A549 (cell line): ENCODE results near the gene DIAPH1. TPM values are rescaled to one million over a fixed set of nuclear protein-coding genes. Genes with fewer than 3 reads are reported as not detected.
A peak's percentile ranks its signal among the peaks of the same experiment; 100 is the strongest.

Experiments
- ATAC-seq, 2 experiments: fragments of 200-7000 bp in 1 of 2; fragments of >200 bp in 1 of 2; cut with Nextera tagmentation in 1 of 2; cut with Tn5 transposase in 1 of 2; 3 replicates each; pipeline versions ENCODE4 v1.8.0 to v1.9.1; 2018 to 2020; ENCODE audit warnings: mild to moderate bottlenecking in 1 of 2, moderate library complexity in 1 of 2
- CTCF ChIA-PET: fragments of 300-600 bp; sonication (Branson Sonifier 250); formaldehyde crosslinking; extraction: SDS; loops from one replicate; lab custom pipeline; 2021; ENCODE audit warnings: antibody characterized with exemption, inconsistent platforms; lab: Yijun Ruan, JAX
- POLR2A ChIA-PET: fragments of 350-600 bp; formaldehyde crosslinking; extraction: SDS; loops from one replicate; lab custom pipeline; 2021; ENCODE audit warnings: antibody characterized with exemption, inconsistent platforms; lab: Yijun Ruan, JAX
- DNase-seq, 2 experiments: peaks; one replicate each; pipeline versions ENCODE4 v3.0.0 to v3.0.0-alpha.2; 2011 to 2016; ENCODE audit warnings: low read depth in 1 of 2, low spot score in 1 of 2
- FAIRE-seq: peaks from 2 replicates; lab custom pipeline; 2011; peaks lifted over from hg19 to GRCh38; lab: Jason Lieb, UNC
- H3K27ac ChIP-seq, 2 experiments: fragments of >200 bp; sonication (Bioruptor Twin); formaldehyde crosslinking; 3 replicates each; pipeline ENCODE4 v1.5.1; 2016 to 2017
- H3K4me1 ChIP-seq: fragments of >200 bp; sonication (Bioruptor Twin); formaldehyde crosslinking; 3 replicates; pipeline ENCODE4 v1.6.1; 2016
- H3K4me2 ChIP-seq: fragments of >200 bp; sonication (Bioruptor Twin); formaldehyde crosslinking; 3 replicates; pipeline ENCODE4 v1.6.1; 2016
- H3K4me3 ChIP-seq: fragments of >200 bp; sonication (Bioruptor Twin); formaldehyde crosslinking; 3 replicates; pipeline ENCODE4 v1.5.1; 2016
- H3K9me3 ChIP-seq: fragments of >200 bp; sonication (Bioruptor Twin); formaldehyde crosslinking; 3 replicates; pipeline ENCODE4 v1.6.1; 2016
- BHLHE40 ChIP-seq: IDR thresholded peaks from 2 replicates; pipeline ENCODE4 v1.6.1; 2012; ENCODE audit warnings: low read depth, low read length, inconsistent platforms
- EHF ChIP-seq: fragments of 250-450 bp; sonication (Bioruptor Pico); IDR thresholded peaks from 2 replicates; pipeline ENCODE4 v1.5.0; 2020; ENCODE audit warnings: mild to moderate bottlenecking
- EHMT2 ChIP-seq: fragments of 200-600 bp; sonication (generic); IDR thresholded peaks from 2 replicates; pipeline ENCODE4 v1.6.1; 2016; ENCODE audit warnings: antibody characterized with exemption, low read depth, mild to moderate bottlenecking, moderate library complexity
- EP300 ChIP-seq, 2 experiments: fragments of >200 bp; sonication (Bioruptor Twin); formaldehyde crosslinking; IDR thresholded peaks; 2 replicates in 1 of 2; 3 replicates in 1 of 2; pipeline ENCODE4 v1.6.1; 2016 to 2017
- FOSL2 ChIP-seq, 2 experiments: fragments of 450-650 bp in 1 of 2; fragments of >200 bp in 1 of 2; sonication (Bioruptor Twin) in 1 of 2; formaldehyde crosslinking; IDR thresholded peaks; 2 replicates each; pipeline versions ENCODE4 v1.5.0 to v1.6.1; 2016 to 2020; ENCODE audit warnings: mild to moderate bottlenecking in 1 of 2, moderate library complexity in 1 of 2
- FOXS1 ChIP-seq: fragments of 250-450 bp; sonication (Bioruptor Pico); IDR thresholded peaks from 2 replicates; pipeline ENCODE4 v1.5.0; 2020; ENCODE audit warnings: mild to moderate bottlenecking, moderate library complexity
- HDAC2 ChIP-seq: fragments of 200-600 bp; sonication (generic); IDR thresholded peaks from 2 replicates; pipeline ENCODE4 v1.6.1; 2016
- HOXA7 ChIP-seq: fragments of 250-450 bp; sonication (Bioruptor Pico); IDR thresholded peaks from 2 replicates; pipeline ENCODE4 v1.5.0; 2020; ENCODE audit warnings: mild to moderate bottlenecking, moderate library complexity
- HOXB13 ChIP-seq: fragments of 250-450 bp; sonication (Bioruptor Pico); IDR thresholded peaks from 2 replicates; pipeline ENCODE4 v1.5.0; 2020; ENCODE audit warnings: low read depth, mild to moderate bottlenecking, moderate library complexity
- JUN ChIP-seq, 2 experiments: fragments of >200 bp; sonication (Bioruptor Twin); formaldehyde crosslinking; IDR thresholded peaks; 2 replicates in 1 of 2; 3 replicates in 1 of 2; pipeline ENCODE4 v1.6.1; 2016 to 2017
- KDM5A ChIP-seq: fragments of 200-600 bp; sonication (generic); IDR thresholded peaks from 2 replicates; pipeline ENCODE4 v1.6.1; 2016; ENCODE audit warnings: antibody characterized with exemption, mild to moderate bottlenecking
- MAFK ChIP-seq: fragments of 450-650 bp; IDR thresholded peaks from 2 replicates; pipeline ENCODE4 v1.6.1; 2014; ENCODE audit not compliant: partially characterized antibody
- MAZ ChIP-seq: fragments of 150-350 bp; IDR thresholded peaks from 2 replicates; pipeline ENCODE4 v1.6.1; 2014; ENCODE audit warnings: antibody characterized with exemption, low read depth, low read length, borderline replicate concordance
- MYC ChIP-seq: IDR thresholded peaks from 2 replicates; pipeline ENCODE4 v1.6.1; 2012; ENCODE audit warnings: mild to moderate bottlenecking, inconsistent platforms, low read length, improper control_type of control experiment, borderline replicate concordance
- NFE2L2 ChIP-seq: fragments of 150-350 bp; conservative IDR thresholded peaks from 2 replicates; pipeline ENCODE4 v1.6.1; 2014; ENCODE audit warnings: low read length
- RAD21 ChIP-seq, 2 experiments: fragments of >200 bp in 1 of 2; sonication (Bioruptor Twin) in 1 of 2; formaldehyde crosslinking in 1 of 2; IDR thresholded peaks in 1 of 2; conservative IDR thresholded peaks in 1 of 2; 2 replicates in 1 of 2; 3 replicates in 1 of 2; pipeline ENCODE4 v1.6.1; 2012 to 2018; ENCODE audit warnings: inconsistent platforms in 1 of 2
- RARB ChIP-seq: fragments of 250-450 bp; sonication (Bioruptor Pico); IDR thresholded peaks from 2 replicates; pipeline ENCODE4 v1.8.0; 2021; ENCODE audit warnings: mild to moderate bottlenecking, moderate library complexity
- RFX5 ChIP-seq: fragments of 450-650 bp; IDR thresholded peaks from 2 replicates; pipeline ENCODE4 v1.7.1; 2014; ENCODE audit warnings: antibody characterized with exemption, mild to moderate bottlenecking, moderate library complexity
- RNF2 ChIP-seq: fragments of 200-600 bp; sonication (generic); IDR thresholded peaks from 2 replicates; pipeline ENCODE4 v1.6.1; 2016; ENCODE audit warnings: low read depth, mild to moderate bottlenecking, antibody characterized with exemption, moderate library complexity, borderline replicate concordance
- SMC3 ChIP-seq: fragments of >200 bp; sonication (Bioruptor Twin); formaldehyde crosslinking; IDR thresholded peaks from 3 replicates; pipeline ENCODE4 v1.6.1; 2018; ENCODE audit warnings: inconsistent platforms
- SREBF2 ChIP-seq: fragments of 450-650 bp; IDR thresholded peaks from 2 replicates; pipeline ENCODE4 v1.6.1; 2014; ENCODE audit warnings: mild to moderate bottlenecking, moderate library complexity
- TFCP2L1 ChIP-seq: fragments of 250-450 bp; sonication (Bioruptor Pico); IDR thresholded peaks from 2 replicates; pipeline ENCODE4 v1.5.0; 2021; ENCODE audit warnings: mild to moderate bottlenecking
- TP53 ChIP-seq: fragments of 250-450 bp; sonication (Bioruptor Pico); IDR thresholded peaks from 2 replicates; pipeline ENCODE4 v1.5.0; 2021; ENCODE audit warnings: mild to moderate bottlenecking, moderate library complexity
- ZC3H11A ChIP-seq: fragments of 450-650 bp; IDR thresholded peaks from 2 replicates; pipeline ENCODE4 v1.6.1; 2014; ENCODE audit warnings: antibody characterized with exemption, mild to moderate bottlenecking
- ZFP36 ChIP-seq: fragments of 450-650 bp; IDR thresholded peaks from 2 replicates; pipeline ENCODE4 v1.6.1; 2014; ENCODE audit warnings: borderline replicate concordance; ENCODE audit not compliant: partially characterized antibody
- ZNF302 ChIP-seq: fragments of 250-450 bp; sonication (Bioruptor Pico); IDR thresholded peaks from 2 replicates; pipeline ENCODE4 v1.9.0; 2021; ENCODE audit warnings: inconsistent platforms, mild to moderate bottlenecking, moderate library complexity
- WGBS: methylation state at CpG from one replicate; pipeline ENCODE4 v1.1.6; 2017; ENCODE audit errors: missing lambda C conversion rate; 5-methylcytosine and 5-hydroxymethylcytosine counted together
- polyA plus RNA-seq, 4 experiments: library from polyadenylated mRNA; depleted of rRNA in 3 of 4; stranded (reverse); fragments of >200 nt; fragmentation: RNase III in 1 of 4; extraction: RNeasy Plus Mini Kit Qiagen cat#74134 plus additional on column Dnase treatment in 1 of 4; gene quantifications; 2 replicates in 3 of 4; 3 replicates in 1 of 4; pipeline ENCODE4 v1.2.3, GENCODE V29; 2011 to 2017
- TF ChIP-seq, protein P1 (sequence below): fragments of 450-650 bp; IDR thresholded peaks from 2 replicates; pipeline ENCODE4 v1.6.1; 2014; ENCODE audit warnings: antibody characterized with exemption

The DIAPH1 gene
- polyA plus RNA-seq, 2 of the 4 experiments (the other 2 are of a cell fraction) = 53.4 to 59.8 TPM

DNA sequence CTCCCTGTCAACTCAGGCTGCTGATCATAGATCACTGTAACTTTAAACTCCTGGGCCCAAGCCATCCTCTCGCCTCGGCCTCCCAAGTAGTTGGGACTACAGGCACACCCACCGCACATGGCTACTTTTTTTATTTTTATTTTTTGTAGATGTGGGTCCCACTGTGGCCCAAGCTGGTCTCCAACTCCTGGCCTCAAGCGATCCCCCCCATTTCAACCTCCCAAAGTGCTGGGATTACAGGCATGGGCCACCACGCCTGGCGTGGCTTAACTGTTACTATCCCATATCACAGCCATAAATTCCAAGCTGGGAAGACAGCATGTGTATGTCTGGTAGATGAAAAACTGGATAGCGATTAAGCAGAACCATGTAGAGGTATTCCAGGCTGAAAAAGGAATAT, 16.8 kb upstream of the DIAPH1 start:
- WGBS = 70% methylated on average over 7 of the region's 7 CpGs
- TF ChIP-seq FOSL2 (IDR thresholded peaks at IDR 0.05) (no peak), FOSL2 (CRISPR knock-in tag; IDR thresholded peaks at IDR 0.05) (no peak), EHF (CRISPR knock-in tag) (no peak), HDAC2 (no peak)
- H3K27ac ChIP-seq = peak overlapping the region; percentile 85 to 92; a peak in 3 of 6 replicates

DNA sequence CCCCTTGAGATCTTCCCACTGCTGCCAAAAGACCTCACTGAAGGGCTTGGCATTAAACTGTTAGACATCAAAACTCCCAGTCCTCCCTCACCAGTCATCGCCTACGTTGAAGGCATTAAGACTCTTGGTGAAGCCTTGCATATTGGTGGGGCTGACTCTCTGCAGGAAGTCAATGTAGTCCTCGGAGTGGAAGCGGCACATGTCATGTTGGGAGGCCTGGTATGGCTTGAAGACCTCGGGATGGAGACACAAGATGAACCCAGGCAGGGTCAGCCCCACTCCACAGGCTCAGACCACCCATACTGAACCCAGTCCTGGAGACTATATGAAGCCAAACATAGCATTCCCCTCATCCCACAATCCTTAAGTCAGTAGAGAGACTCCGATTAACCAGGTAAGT, 15.9 kb upstream of the DIAPH1 start:
- Histone ChIP-seq H3K4me2 (peak overlapping the region; percentile 93; the same call in 2 of the 3 replicates), H3K9me3 (no peaks in the 10 kb centered on the region), H3K4me3 (no peak overlapping the region)
- no peak for ATAC-seq
- FAIRE-seq = no peak
- CTCF ChIA-PET = interaction anchor here (0.6 to 11.9 kb wide), 4 partner anchors 15 to 43 kb away, joined by 3 to 170 read pairs (median 30); partner anchors contain the start of gene DIAPH1
- POLR2A ChIA-PET = no interaction called here
- TF ChIP-seq ZFP36 = no peak
- TF ChIP-seq EP300 (IDR thresholded peaks at IDR 0.05) = no peak
- TF ChIP-seq NFE2L2 = no peak
- no peak for TF ChIP-seq TFCP2L1 (CRISPR knock-in tag)
- no peak for TF ChIP-seq FOSL2 (IDR thresholded peaks at IDR 0.05)
- no peak for TF ChIP-seq FOSL2 (CRISPR knock-in tag; IDR thresholded peaks at IDR 0.05)
- no peak for TF ChIP-seq EHMT2
- no peak for TF ChIP-seq SREBF2
- no peak for TF ChIP-seq HOXA7 (CRISPR knock-in tag)
- no peak for TF ChIP-seq MAZ
- no peak for TF ChIP-seq BHLHE40
- TF ChIP-seq MAFK = no peak
- TF ChIP-seq ZNF302 = no peak
- TF ChIP-seq KDM5A = no peak
- no peak for TF ChIP-seq RARB (CRISPR knock-in tag)
- no peak for TF ChIP-seq HOXB13 (CRISPR knock-in tag)
- no peak for TF ChIP-seq MYC
- TF ChIP-seq, all 56 proteins: peak for 0
- WGBS = 89% methylated on average over 6 of the region's 6 CpGs
- DNase-seq = no peak
- H3K27ac ChIP-seq = no peak overlapping the region
- H3K4me1 ChIP-seq = peaks cover 17% of the 10 kb centered on the region

More for the DNA sequence above, 16.8 kb upstream of the DIAPH1 start:
- POLR2A ChIA-PET = interaction anchor here (1.7 to 3.0 kb wide), 3 partner anchors 10 to 17 kb away, joined by 14 to 33 read pairs (median 16); partner anchors contain the start of genes DIAPH1 and FCHSD1
- FAIRE-seq (no peak), DNase-seq (no peak), ATAC-seq (no peak)
- Histone ChIP-seq H3K9me3 (no peaks in the 10 kb centered on the region), H3K4me3 (peak overlapping the region; percentile 83), H3K4me1 (peaks cover 17% of the 10 kb centered on the region), H3K4me2 (peak overlapping the region; percentile 93)
- CTCF ChIA-PET = interaction anchor here (1.2 to 11.9 kb wide), 7 partner anchors 12 to 1063 kb away, joined by 3 to 170 read pairs (median 7); partner anchors contain the start of gene DIAPH1

DNA sequence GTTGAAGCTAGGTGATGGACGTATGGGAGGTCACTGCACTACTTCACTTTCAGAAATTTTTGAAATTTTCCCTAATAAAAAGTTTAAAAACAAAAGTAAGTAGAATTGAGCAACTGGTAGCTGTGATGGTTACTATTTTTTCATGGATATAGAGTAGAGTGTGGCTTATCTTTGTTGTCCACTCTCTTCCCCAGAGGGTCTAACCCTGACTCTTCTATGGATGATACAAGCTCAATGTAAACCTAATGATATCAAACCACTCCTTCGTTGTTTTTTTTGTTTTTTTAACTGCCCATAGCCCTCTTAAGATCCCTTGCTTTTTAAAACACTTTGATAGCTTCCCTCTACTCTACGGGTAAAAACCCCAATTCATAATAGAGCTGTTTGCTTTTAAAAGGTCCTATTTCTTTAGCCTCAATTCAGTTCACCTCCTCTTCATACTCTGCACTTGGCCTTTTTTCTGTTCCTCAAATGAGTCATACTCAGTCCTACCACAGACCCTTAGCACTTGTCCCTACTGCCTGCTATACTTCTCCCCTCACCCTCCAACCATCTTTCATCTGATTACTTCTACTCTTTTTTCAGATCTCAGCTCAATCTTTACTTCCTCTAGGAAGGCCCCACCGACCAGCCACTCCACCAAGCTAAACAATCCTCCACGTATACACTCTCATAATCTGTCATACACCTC, 15.2 kb upstream of the DIAPH1 start:
- Histone ChIP-seq H3K9me3 (no peaks in the 10 kb centered on the region), H3K4me3 (no peak overlapping the region), H3K4me1 (peaks cover 17% of the 10 kb centered on the region), H3K4me2 (no peak overlapping the region), H3K27ac (no peak overlapping the region)
- ATAC-seq = no peak
- no peak for DNase-seq
- ChIA-PET CTCF (interaction anchor here (0.6 to 11.9 kb wide), 9 partner anchors 9 to 264 kb away, joined by 3 to 170 read pairs (median 4); partner anchors contain the start of genes DIAPH1 and FCHSD1), POLR2A (interaction anchor here (0.6 kb wide), 1 partner anchor 25 kb away, joined by 7 read pairs; no protein-coding TSS in a partner anchor)
- WGBS = 90% methylated on average over 5 of the region's 5 CpGs
- no peak for FAIRE-seq
- TF ChIP-seq FOSL2 (IDR thresholded peaks at IDR 0.05) (no peak), FOSL2 (CRISPR knock-in tag; IDR thresholded peaks at IDR 0.05) (0 out of 2 replicates have a peak, but pooled peaks have one; percentile 8), HOXA7 (CRISPR knock-in tag) (no peak), MYC (no peak)

DNA sequence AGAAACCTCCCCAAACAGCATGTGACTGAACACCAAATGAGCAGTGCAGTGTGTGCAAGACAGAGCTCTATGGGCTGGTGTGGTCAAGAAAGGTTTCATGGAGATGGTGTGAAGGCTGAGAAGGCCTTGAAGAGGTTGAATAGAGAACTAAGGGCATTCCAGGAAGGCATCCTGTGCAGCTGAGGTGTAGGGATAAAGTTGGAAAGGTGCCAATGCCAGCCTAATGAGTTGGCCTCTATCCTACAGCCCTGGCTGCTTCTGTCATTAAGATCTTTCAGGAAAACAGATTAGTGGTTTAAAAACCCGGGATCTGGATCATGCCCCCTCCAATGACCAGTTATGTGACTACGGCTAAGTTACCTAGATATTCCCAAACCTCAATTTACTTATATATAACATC, 13.8 kb upstream of the DIAPH1 start:
- 92% methylated on average over 2 of the region's 2 CpGs for WGBS
- no peak for FAIRE-seq
- DNase-seq = no peak
- Histone ChIP-seq H3K4me1 (peaks cover 14% of the 10 kb centered on the region), H3K4me3 (no peak overlapping the region), H3K27ac (no peak overlapping the region), H3K4me2 (no peak overlapping the region), H3K9me3 (no peaks in the 10 kb centered on the region)
- no peak for ATAC-seq
- ChIA-PET POLR2A (no interaction called here), CTCF (interaction anchor here (0.6 to 20.4 kb wide), 8 partner anchors 11 to 258 kb away, joined by 3 to 303 read pairs (median 6); partner anchors contain the start of gene DIAPH1)
- TF ChIP-seq FOSL2 (IDR thresholded peaks at IDR 0.05) = no peak
- TF ChIP-seq FOSL2 (CRISPR knock-in tag; IDR thresholded peaks at IDR 0.05) = no peak
- TF ChIP-seq RFX5 = no peak
- no peak for TF ChIP-seq TP53 (CRISPR knock-in tag)
- TF ChIP-seq FOXS1 (CRISPR knock-in tag) = no peak
- TF ChIP-seq EHF (CRISPR knock-in tag) = no peak
- no peak for TF ChIP-seq RNF2
- no peak for TF ChIP-seq ZC3H11A
- no peak for TF ChIP-seq JUN (IDR thresholded peaks at IDR 0.05)
- TF ChIP-seq RAD21 (conservative IDR thresholded peaks at IDR 0.05 in 1 of 2, IDR thresholded peaks at IDR 0.05 in 1 of 2) = no peak
- no peak for TF ChIP-seq SMC3
- no peak for TF ChIP-seq HOXB13 (CRISPR knock-in tag)
- TF ChIP-seq, protein P1, sequence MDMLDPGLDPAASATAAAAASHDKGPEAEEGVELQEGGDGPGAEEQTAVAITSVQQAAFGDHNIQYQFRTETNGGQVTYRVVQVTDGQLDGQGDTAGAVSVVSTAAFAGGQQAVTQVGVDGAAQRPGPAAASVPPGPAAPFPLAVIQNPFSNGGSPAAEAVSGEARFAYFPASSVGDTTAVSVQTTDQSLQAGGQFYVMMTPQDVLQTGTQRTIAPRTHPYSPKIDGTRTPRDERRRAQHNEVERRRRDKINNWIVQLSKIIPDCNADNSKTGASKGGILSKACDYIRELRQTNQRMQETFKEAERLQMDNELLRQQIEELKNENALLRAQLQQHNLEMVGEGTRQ = no peak
